ENCODE measurements around the gene UGT8.

Gene UGT8

DNA sequence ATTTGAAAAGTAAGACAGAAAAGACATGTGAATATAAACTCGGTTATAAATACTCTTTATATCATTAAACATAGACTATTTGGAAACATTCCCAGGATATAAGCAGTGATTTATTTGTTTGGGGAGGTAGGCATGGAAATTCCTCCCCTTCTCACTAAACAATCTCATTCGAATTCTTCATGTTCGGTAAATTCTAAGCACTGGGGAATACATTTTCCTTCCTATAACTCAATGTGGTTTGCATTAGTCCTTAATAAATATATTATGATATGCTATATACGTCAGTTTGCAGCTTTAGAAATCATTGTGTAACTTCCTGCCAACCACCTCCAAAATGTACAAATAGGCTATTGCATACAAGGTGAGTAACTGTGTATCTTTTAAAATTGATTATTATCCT is 99.6 kb downstream of the UGT8 start:
- no peak for TF ChIP-seq GATA3 (IDR thresholded peaks at IDR 0.05; ENCODE audit: low read depth, low read length)
- no peak for TF ChIP-seq GATA2 (IDR thresholded peaks at IDR 0.05; ENCODE audit: low read depth, low read length)

- TF ChIP-seq GATA3 (IDR thresholded peaks at IDR 0.05; ENCODE audit: low read depth, low read length) (no peak), GATA2 (IDR thresholded peaks at IDR 0.05; ENCODE audit: low read depth, low read length) (no peak)
Measured at GRCh38 chr4:114701491-114701890, 102.9 kb downstream of the UGT8 start.

- TF ChIP-seq GATA3 (IDR thresholded peaks at IDR 0.05; ENCODE audit: low read depth, low read length) (no peak), GATA2 (IDR thresholded peaks at IDR 0.05; ENCODE audit: low read depth, low read length) (no peak)
Measured at GRCh38 chr4:114717432-114717831, 118.8 kb downstream of the UGT8 start.

DNA sequence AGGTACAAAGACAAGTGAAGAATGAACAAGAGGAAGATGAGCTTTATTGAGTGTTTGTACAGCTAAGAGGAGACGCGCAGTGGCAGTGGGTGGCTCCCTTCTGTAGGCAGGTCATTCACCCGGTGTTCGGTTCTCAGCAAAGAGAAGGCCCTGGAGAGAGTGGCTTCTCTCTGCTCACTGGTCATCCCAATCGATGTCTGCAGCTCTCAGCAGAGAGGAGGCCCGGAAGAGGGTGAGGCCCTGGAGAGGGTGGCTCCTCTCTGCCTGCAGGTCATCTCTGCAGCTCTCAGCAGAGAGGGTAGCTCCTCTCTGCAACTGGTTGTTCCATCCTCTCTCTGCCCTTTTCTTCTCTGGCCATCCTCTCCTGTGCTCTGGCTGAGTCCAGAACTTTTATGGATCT is 126.5 kb downstream of the UGT8 start:
- no peak for TF ChIP-seq GATA3 (IDR thresholded peaks at IDR 0.05; ENCODE audit: low read depth, low read length)
- no peak for TF ChIP-seq GATA2 (IDR thresholded peaks at IDR 0.05; ENCODE audit: low read depth, low read length)

DNA sequence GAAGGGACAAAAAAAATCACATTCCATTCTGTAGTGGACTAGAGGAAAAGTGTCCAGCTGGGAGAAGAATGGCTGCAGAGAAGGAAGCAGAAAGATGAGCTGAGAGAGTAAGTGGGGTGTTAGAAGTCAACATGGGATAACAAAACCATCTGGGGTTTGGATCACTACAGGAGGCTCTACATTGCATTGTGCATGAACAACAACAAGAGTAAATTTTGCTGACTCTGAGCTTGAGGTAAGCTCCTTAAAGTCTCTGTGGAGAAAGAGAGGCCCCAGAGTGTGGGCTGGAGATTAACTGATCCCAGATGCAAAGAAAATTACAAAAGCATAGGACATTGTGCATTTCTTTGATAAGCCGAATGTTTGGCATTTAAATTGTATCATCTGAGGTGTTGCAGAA is 128.9 kb downstream of the UGT8 start:
- no peak for TF ChIP-seq GATA3 (IDR thresholded peaks at IDR 0.05; ENCODE audit: low read depth, low read length)
- no peak for TF ChIP-seq GATA2 (IDR thresholded peaks at IDR 0.05; ENCODE audit: low read depth, low read length)

All from SH-SY5Y (cell line).